GM12872 (cell line): ENCODE results near the gene VWA8.

Experiments used
- CTCF ChIP-seq: IDR thresholded peaks from 3 replicates; pipeline ENCODE4 v1.5.1; 2011; ENCODE audit warnings: low read depth, mild to moderate bottlenecking, low read length, moderate library complexity; ENCODE audit not compliant: insufficient read depth

Gene VWA8

GRCh38 chr13:41909506-41909905 is 51.4 kb downstream of the VWA8 start:
- no peak for TF ChIP-seq CTCF

- TF ChIP-seq CTCF, result peak; percentile 73
These were observed 55.2 kb downstream of the VWA8 start for GRCh38 chr13:41905600-41906254.

GRCh38 chr13:41900918-41901317 is 60.0 kb downstream of the VWA8 start:
- TF ChIP-seq CTCF, result no peak

- TF ChIP-seq CTCF, result no peak
These were observed 63.8 kb downstream of the VWA8 start for GRCh38 chr13:41897126-41897525.

GRCh38 chr13:41895478-41895877 is 65.4 kb downstream of the VWA8 start:
- TF ChIP-seq CTCF, result no peak

GRCh38 chr13:41891119-41891518 is 69.8 kb downstream of the VWA8 start:
- no peak for TF ChIP-seq CTCF

- TF ChIP-seq CTCF, result no peak
These were observed 77.8 kb downstream of the VWA8 start for GRCh38 chr13:41883147-41883546.
